ENCODE measurements around the gene PAK5.

Gene PAK5

DNA sequence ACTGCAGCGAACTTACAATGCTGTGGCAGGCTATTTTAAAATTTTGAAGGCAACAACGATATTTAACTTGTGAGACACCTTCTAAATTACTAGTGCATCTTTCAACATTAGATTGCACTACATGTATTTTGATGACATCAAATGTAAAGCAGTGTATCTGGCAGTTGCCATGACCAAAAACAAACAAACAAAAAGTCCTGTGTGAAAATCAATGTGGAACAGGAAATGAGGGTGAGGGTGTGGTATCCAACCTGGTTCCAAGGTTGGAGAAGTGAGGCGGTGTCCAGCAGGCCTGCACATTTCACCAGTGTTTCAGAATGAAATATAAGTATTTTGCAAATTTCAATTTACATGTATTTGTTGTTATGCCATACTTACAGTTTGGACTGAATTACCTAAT, 212.5 kb downstream of the PAK5 start:
- 100% methylated on average over 1 of the region's 3 CpGs; no CpG with 5 or more reads in 1 of the 2 experiments for WGBS, 2 experiments (ENCODE audit: insufficient coverage in 2 of 2)
- Histone ChIP-seq H3K9me3 (ENCODE audit: control insufficient read depth, low read length) (no peaks in the 10 kb centered on the region), H3K4me3 (ENCODE audit: extremely low read depth, insufficient read depth, low read length, poor library complexity, severe bottlenecking) (no peak overlapping the region), H3K4me1 (ENCODE audit: control insufficient read depth, insufficient read depth, low read length, poor library complexity, severe bottlenecking) (no peaks in the 10 kb centered on the region), H3K27ac (ENCODE audit: low read depth, low read length, severe bottlenecking) (no peak overlapping the region), H3K36me3 (ENCODE audit: control insufficient read depth, insufficient read depth, low read length) (no peaks in the 10 kb centered on the region)

DNA sequence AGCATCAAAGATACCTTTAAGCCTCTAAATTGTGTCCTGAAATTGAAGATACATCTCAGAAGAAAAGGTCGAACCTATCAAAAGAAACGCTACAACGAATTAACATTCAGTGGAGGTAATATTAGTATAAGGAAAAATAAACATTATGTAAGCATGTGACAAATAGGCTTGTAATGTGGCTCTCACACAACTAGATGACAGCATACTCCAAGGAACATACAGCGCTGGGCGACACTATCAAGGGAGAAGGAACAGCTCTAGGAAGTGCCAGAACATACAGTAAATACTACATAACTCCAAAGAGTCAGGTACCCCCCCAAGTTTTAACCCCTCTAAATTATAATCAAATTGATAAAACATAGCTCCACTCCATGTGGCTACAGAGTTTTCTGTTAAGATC, 220.9 kb downstream of the PAK5 start:
- H3K4me3 ChIP-seq (ENCODE audit: extremely low read depth, insufficient read depth, low read length, poor library complexity, severe bottlenecking) = no peak overlapping the region
- H3K4me1 ChIP-seq (ENCODE audit: control insufficient read depth, insufficient read depth, low read length, poor library complexity, severe bottlenecking) = no peaks in the 10 kb centered on the region
- H3K27ac ChIP-seq (ENCODE audit: low read depth, low read length, severe bottlenecking) = no peak overlapping the region
- 84 to 89% methylated on average over 2 to 3 of the region's 5 CpGs for WGBS, 2 experiments (ENCODE audit: insufficient coverage in 2 of 2)
- H3K36me3 ChIP-seq (ENCODE audit: control insufficient read depth, insufficient read depth, low read length) = no peaks in the 10 kb centered on the region
- no peaks in the 10 kb centered on the region for H3K9me3 ChIP-seq (ENCODE audit: control insufficient read depth, low read length)

DNA sequence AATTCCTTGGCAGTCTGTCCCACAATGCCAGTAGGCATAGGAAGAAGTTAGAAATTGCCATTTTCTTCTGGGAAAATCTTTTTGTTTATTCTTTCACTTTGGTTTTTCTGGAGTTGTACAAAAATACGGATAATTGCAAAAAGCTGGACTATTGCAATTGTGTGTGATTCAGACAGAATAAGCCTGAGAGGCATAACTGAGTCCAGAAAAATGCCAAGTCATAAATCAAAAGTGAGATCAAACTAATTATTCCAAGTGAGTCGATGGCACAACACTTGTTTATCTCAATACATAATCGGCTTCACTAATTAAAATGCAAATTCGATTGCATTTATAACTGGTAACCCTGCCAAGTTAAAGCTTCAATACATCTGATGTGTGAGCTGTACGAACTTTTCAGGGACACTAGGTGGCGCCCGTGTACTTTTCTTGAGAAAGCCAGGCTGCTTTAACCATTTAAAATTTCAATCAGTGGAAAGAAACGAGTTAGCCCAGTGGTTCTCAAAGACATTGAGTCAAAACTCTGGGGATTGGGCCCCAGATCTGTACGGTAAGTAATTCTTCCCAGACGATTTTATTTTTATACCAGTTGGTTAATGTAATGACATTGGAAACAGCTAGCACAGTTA, 221.9 kb downstream of the PAK5 start:
- no peaks in the 10 kb centered on the region for H3K4me1 ChIP-seq (ENCODE audit: control insufficient read depth, insufficient read depth, low read length, poor library complexity, severe bottlenecking)
- WGBS, 2 experiments (ENCODE audit: insufficient coverage in 2 of 2) = 6 to 8% methylated on average over 8 to 9 of the region's 10 CpGs
- no peak overlapping the region for H3K27ac ChIP-seq (ENCODE audit: low read depth, low read length, severe bottlenecking)
- no peaks in the 10 kb centered on the region for H3K36me3 ChIP-seq (ENCODE audit: control insufficient read depth, insufficient read depth, low read length)
- no peak overlapping the region for H3K4me3 ChIP-seq (ENCODE audit: extremely low read depth, insufficient read depth, low read length, poor library complexity, severe bottlenecking)
- H3K9me3 ChIP-seq (ENCODE audit: control insufficient read depth, low read length) = no peaks in the 10 kb centered on the region

DNA sequence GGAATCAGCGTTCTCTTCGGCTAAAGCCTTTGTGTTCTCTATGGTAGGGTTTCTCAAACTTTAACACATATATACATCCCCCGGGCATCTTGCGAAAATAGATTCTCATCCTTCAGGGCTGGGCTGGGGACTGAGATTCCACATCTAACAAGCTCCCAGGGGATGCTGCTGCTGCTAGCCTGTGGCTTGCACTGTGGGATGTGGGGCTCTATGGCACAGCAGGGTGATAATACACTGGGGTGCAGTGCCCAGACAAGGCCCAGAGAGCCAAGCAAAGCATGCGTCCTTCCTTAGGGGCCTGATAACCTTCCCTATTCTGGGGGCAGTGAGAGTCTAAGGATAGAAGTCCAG, 222.4 kb downstream of the PAK5 start:
- WGBS, 2 experiments (ENCODE audit: insufficient coverage in 2 of 2) = 81% methylated on average over 2 to 3 of the region's 5 CpGs
- H3K4me3 ChIP-seq (ENCODE audit: extremely low read depth, insufficient read depth, low read length, poor library complexity, severe bottlenecking) = no peak overlapping the region
- H3K4me1 ChIP-seq (ENCODE audit: control insufficient read depth, insufficient read depth, low read length, poor library complexity, severe bottlenecking) = no peaks in the 10 kb centered on the region
- no peaks in the 10 kb centered on the region for H3K9me3 ChIP-seq (ENCODE audit: control insufficient read depth, low read length)
- H3K36me3 ChIP-seq (ENCODE audit: control insufficient read depth, insufficient read depth, low read length) = no peaks in the 10 kb centered on the region
- H3K27ac ChIP-seq (ENCODE audit: low read depth, low read length, severe bottlenecking) = no peak overlapping the region

DNA sequence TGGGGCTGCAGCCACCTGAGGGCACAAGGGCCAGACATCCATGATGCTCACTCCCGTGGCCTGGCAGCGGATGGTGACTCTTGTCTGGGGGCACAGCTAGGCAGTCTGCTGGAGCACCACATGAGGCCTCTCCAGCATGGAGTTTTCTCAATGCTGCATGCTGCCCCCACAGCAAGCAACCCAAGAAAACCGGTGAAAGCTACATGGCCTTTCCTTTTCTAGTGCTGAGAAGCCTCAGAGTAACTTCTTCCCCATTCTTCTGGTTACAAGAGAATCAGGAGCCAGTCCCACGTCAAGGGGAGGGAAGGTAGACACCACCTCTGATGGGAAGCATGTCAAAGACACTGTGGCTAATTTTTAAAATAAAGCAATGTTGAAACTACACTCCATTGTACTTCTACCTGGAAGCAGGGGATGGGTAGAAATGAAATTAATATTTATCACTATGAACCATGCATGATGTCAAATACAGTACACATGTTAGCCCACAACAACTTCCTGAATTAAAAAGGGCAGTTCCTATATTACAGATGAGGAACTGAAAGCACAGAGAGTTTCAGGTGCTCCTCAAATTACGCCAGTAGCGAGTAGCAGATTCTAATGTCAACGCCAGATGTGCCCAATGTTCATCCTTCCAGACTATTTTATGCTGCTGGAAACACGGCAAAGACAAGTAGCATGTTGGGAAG, 223.0 kb downstream of the PAK5 start:
- H3K9me3 ChIP-seq (ENCODE audit: control insufficient read depth, low read length) = no peaks in the 10 kb centered on the region
- H3K4me1 ChIP-seq (ENCODE audit: control insufficient read depth, insufficient read depth, low read length, poor library complexity, severe bottlenecking) = no peaks in the 10 kb centered on the region
- no peaks in the 10 kb centered on the region for H3K36me3 ChIP-seq (ENCODE audit: control insufficient read depth, insufficient read depth, low read length)
- 86 to 89% methylated on average over 6 to 7 of the region's 8 CpGs for WGBS, 2 experiments (ENCODE audit: insufficient coverage in 2 of 2)
- H3K27ac ChIP-seq (ENCODE audit: low read depth, low read length, severe bottlenecking) = no peak overlapping the region
- no peak overlapping the region for H3K4me3 ChIP-seq (ENCODE audit: extremely low read depth, insufficient read depth, low read length, poor library complexity, severe bottlenecking)

DNA sequence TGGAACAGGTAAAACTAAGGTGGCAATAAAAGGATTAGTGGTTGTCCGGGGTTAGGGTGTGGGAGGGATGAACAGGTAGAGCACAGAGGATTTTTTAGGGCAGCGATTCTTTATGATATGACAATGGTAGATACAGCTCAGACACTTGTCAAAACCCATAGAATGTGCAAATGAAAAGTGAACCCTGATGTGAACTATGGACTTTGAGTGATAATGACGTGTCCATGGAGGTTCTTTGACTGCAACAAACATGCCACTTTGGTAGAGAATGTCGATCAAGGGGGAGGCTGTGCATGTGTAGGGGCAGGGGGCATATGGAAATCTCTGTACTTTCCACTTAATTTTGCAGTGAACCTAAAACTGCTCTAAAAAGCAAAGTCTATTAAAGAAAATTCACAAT, 223.8 kb downstream of the PAK5 start:
- H3K9me3 ChIP-seq (ENCODE audit: control insufficient read depth, low read length) = no peaks in the 10 kb centered on the region
- no peaks in the 10 kb centered on the region for H3K36me3 ChIP-seq (ENCODE audit: control insufficient read depth, insufficient read depth, low read length)
- no peak overlapping the region for H3K27ac ChIP-seq (ENCODE audit: low read depth, low read length, severe bottlenecking)
- WGBS, 2 experiments (ENCODE audit: insufficient coverage in 2 of 2) = 72 to 79% methylated on average over 3 to 4 of the region's 4 CpGs
- no peaks in the 10 kb centered on the region for H3K4me1 ChIP-seq (ENCODE audit: control insufficient read depth, insufficient read depth, low read length, poor library complexity, severe bottlenecking)
- H3K4me3 ChIP-seq (ENCODE audit: extremely low read depth, insufficient read depth, low read length, poor library complexity, severe bottlenecking) = no peak overlapping the region

DNA sequence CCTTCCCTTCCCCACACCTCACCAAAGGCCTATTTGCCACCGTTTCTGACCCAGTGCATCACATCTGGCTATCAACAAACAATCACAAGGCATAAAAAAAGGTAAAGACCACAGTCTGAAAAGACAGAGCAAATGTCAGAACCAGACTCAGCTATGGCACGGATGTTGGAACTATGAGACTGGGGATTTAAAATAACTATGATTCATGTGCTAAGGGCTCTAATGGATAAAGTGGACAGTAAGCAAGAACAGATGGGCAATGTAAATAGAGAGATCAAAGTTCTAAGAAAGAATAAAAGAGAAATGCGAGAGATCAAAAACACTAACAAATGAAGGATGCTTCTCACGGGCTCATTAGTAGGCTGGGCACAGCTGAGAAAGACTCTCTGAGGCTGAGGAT, 225.0 kb downstream of the PAK5 start:
- H3K4me1 ChIP-seq (ENCODE audit: control insufficient read depth, insufficient read depth, low read length, poor library complexity, severe bottlenecking) = no peaks in the 10 kb centered on the region
- H3K9me3 ChIP-seq (ENCODE audit: control insufficient read depth, low read length) = no peaks in the 10 kb centered on the region
- no peaks in the 10 kb centered on the region for H3K36me3 ChIP-seq (ENCODE audit: control insufficient read depth, insufficient read depth, low read length)
- WGBS, 2 experiments (ENCODE audit: insufficient coverage in 2 of 2) = 98 to 100% methylated on average over 1 to 3 of the region's 4 CpGs
- no peak overlapping the region for H3K4me3 ChIP-seq (ENCODE audit: extremely low read depth, insufficient read depth, low read length, poor library complexity, severe bottlenecking)
- H3K27ac ChIP-seq (ENCODE audit: low read depth, low read length, severe bottlenecking) = no peak overlapping the region

DNA sequence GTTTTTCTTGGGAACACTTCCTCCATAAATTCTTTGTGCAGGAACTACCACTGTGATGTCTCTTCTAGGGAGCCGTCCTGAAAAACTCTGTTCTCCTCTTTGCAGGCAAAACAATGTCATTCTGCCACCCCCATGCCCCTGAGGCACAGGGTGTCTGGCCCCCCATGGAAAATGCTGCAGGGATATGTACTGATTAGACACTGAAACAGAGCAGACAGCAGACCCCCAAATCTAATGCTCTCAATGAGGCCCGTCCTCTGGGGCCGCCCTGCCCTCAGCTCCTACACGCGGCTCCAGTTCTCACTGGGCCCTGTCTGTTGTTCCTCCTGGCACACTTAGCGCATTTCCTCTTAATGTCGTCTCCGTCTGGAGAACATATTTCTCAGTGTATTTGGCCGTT, 227.0 kb downstream of the PAK5 start:
- H3K36me3 ChIP-seq (ENCODE audit: control insufficient read depth, insufficient read depth, low read length) = no peaks in the 10 kb centered on the region
- 94 to 96% methylated on average over 4 to 9 of the region's 9 CpGs for WGBS, 2 experiments (ENCODE audit: insufficient coverage in 2 of 2)
- no peaks in the 10 kb centered on the region for H3K4me1 ChIP-seq (ENCODE audit: control insufficient read depth, insufficient read depth, low read length, poor library complexity, severe bottlenecking)
- no peak overlapping the region for H3K27ac ChIP-seq (ENCODE audit: low read depth, low read length, severe bottlenecking)
- no peaks in the 10 kb centered on the region for H3K9me3 ChIP-seq (ENCODE audit: control insufficient read depth, low read length)
- H3K4me3 ChIP-seq (ENCODE audit: extremely low read depth, insufficient read depth, low read length, poor library complexity, severe bottlenecking) = no peak overlapping the region

DNA sequence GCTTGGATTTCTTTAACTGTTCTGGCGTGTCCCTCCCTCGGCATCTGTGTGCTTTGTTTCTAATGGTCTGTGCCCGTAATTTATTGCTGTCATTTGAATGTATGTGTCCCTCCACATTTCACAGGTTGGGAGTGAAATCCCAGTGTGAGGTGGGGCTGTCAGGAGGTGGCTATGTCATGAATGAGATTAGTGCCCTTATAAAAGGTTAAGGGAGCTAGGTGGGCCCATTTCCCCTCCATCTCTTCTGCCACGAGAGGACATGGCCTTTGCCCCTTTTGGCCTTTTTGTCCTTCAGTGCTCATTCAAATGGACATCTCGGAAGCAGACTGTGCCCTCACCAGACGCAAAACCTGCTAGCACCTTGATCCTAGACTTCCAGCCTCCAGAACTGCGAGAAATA, 228.2 kb downstream of the PAK5 start:
- H3K4me3 ChIP-seq (ENCODE audit: extremely low read depth, insufficient read depth, low read length, poor library complexity, severe bottlenecking) = no peak overlapping the region
- no peaks in the 10 kb centered on the region for H3K36me3 ChIP-seq (ENCODE audit: control insufficient read depth, insufficient read depth, low read length)
- WGBS, 2 experiments (ENCODE audit: insufficient coverage in 2 of 2) = 91 to 93% methylated on average over 4 of the region's 7 CpGs
- no peaks in the 10 kb centered on the region for H3K9me3 ChIP-seq (ENCODE audit: control insufficient read depth, low read length)
- H3K27ac ChIP-seq (ENCODE audit: low read depth, low read length, severe bottlenecking) = no peak overlapping the region
- H3K4me1 ChIP-seq (ENCODE audit: control insufficient read depth, insufficient read depth, low read length, poor library complexity, severe bottlenecking) = no peaks in the 10 kb centered on the region

DNA sequence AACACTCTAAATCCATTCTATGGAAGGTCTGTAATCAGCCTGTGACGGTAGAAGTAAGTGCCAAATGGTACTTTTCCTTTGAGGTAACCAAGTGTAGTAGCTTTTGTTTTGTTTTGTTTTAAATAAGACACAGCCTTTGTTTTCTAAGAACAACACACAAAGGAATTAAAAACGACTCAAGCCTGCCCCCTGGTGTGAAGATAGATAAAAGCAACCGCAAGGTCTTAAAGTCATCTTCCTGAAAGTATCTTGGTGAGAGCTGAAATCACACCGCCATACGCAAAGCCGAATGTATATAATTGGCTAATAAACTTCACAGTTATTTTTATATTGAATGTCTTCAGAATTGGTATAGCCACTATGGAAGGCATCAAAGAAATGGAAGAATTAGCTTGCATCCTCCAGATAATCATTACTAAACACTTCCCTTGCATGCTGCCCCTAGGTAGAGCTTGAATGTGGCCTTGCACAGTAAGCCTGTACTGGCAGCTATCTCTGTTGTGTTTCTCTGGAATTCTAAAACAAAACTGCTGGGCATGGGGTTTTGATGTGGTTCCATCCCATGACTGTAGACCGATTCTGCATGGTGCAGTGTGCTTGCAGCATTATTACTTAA, 228.9 kb downstream of the PAK5 start:
- no peak overlapping the region for H3K27ac ChIP-seq (ENCODE audit: low read depth, low read length, severe bottlenecking)
- no peaks in the 10 kb centered on the region for H3K36me3 ChIP-seq (ENCODE audit: control insufficient read depth, insufficient read depth, low read length)
- WGBS, 2 experiments (ENCODE audit: insufficient coverage in 2 of 2) = no CpG with 5 or more reads among the region's 7 CpGs
- H3K4me3 ChIP-seq (ENCODE audit: extremely low read depth, insufficient read depth, low read length, poor library complexity, severe bottlenecking) = no peak overlapping the region
- no peaks in the 10 kb centered on the region for H3K9me3 ChIP-seq (ENCODE audit: control insufficient read depth, low read length)
- no peaks in the 10 kb centered on the region for H3K4me1 ChIP-seq (ENCODE audit: control insufficient read depth, insufficient read depth, low read length, poor library complexity, severe bottlenecking)

All from mesodermal cell (in vitro differentiated cells).